HepG2 (cell line): ENCODE measurements around the gene TNFAIP3. TPM values are rescaled to one million over a fixed set of nuclear protein-coding genes. Genes with fewer than 3 reads are reported as not detected.

Experiments
- ADNP ChIP-seq: sonication (generic); formaldehyde crosslinking; IDR thresholded peaks from 2 replicates; pipeline ENCODE4 v1.4.0; 2020; ENCODE audit warnings: missing genetic modification reagents
- BRCA1 ChIP-seq: sonication (generic); formaldehyde crosslinking; IDR thresholded peaks from 2 replicates; pipeline ENCODE4 v1.4.0; 2020; ENCODE audit warnings: missing genetic modification reagents
- DNMT1 ChIP-seq: sonication (generic); formaldehyde crosslinking; IDR thresholded peaks from 2 replicates; pipeline ENCODE4 v1.5.1; 2020; ENCODE audit warnings: mild to moderate bottlenecking, missing genetic modification reagents
- FOSL1 ChIP-seq: sonication (generic); formaldehyde crosslinking; IDR thresholded peaks from 2 replicates; pipeline ENCODE4 v1.9.0; 2021; ENCODE audit warnings: missing genetic modification reagents, borderline replicate concordance
- FOXM1 ChIP-seq: sonication (generic); formaldehyde crosslinking; IDR thresholded peaks from 2 replicates; pipeline ENCODE4 v1.5.0; 2020; ENCODE audit warnings: missing genetic modification reagents
- SP2 ChIP-seq: sonication (generic); formaldehyde crosslinking; IDR thresholded peaks from 2 replicates; pipeline ENCODE4 v1.5.1; 2020; ENCODE audit warnings: mild to moderate bottlenecking, missing genetic modification reagents
- TAF1 ChIP-seq: sonication (generic); formaldehyde crosslinking; IDR thresholded peaks from 2 replicates; pipeline ENCODE4 v1.4.0; 2020; ENCODE audit warnings: missing genetic modification reagents
- ZBTB20 ChIP-seq: sonication (generic); formaldehyde crosslinking; IDR thresholded peaks from 2 replicates; pipeline ENCODE4 v1.8.1; 2023; ENCODE audit warnings: missing genetic modification reagents, low read depth, mild to moderate bottlenecking, borderline replicate concordance
- ZC3H13 ChIP-seq: sonication (generic); formaldehyde crosslinking; IDR thresholded peaks from 2 replicates; pipeline ENCODE4 v1.8.1; 2023; ENCODE audit warnings: mild to moderate bottlenecking, missing genetic modification reagents, moderate library complexity
- ZFP62 ChIP-seq: sonication (generic); formaldehyde crosslinking; IDR thresholded peaks from 2 replicates; pipeline ENCODE4 v1.4.0; 2020; ENCODE audit warnings: missing genetic modification reagents
- ZKSCAN1 ChIP-seq: fragments of 150-350 bp; IDR thresholded peaks from 2 replicates; pipeline ENCODE4 v1.6.1; 2014; ENCODE audit warnings: low read length
- ZNF20 ChIP-seq: sonication (generic); formaldehyde crosslinking; IDR thresholded peaks from 2 replicates; pipeline ENCODE4 v1.4.0; 2020; ENCODE audit warnings: mild to moderate bottlenecking, moderate library complexity, missing genetic modification reagents
- ZNF292 ChIP-seq: sonication (generic); formaldehyde crosslinking; IDR thresholded peaks from 2 replicates; pipeline ENCODE4 v1.8.1; 2022; ENCODE audit warnings: mild to moderate bottlenecking, low read depth, missing genetic modification reagents, borderline replicate concordance
- ZNF816 ChIP-seq: sonication (generic); formaldehyde crosslinking; IDR thresholded peaks from 2 replicates; pipeline ENCODE4 v1.8.0; 2022; ENCODE audit warnings: missing genetic modification reagents, mild to moderate bottlenecking, borderline replicate concordance
- polyA plus RNA-seq, 8 experiments: library from polyadenylated mRNA; depleted of rRNA in 3 of 8; stranded (reverse) in 7 of 8; unstranded in 1 of 8; fragments of >200 nt; fragmentation: Illumina TruSeq in 4 of 8; extraction: Trizol in 4 of 8; gene quantifications; 2 replicates each; pipeline versions ENCODE4 v1.2.1 to v1.2.3, GENCODE V29; 2011 to 2016; ENCODE audit warnings: low read depth in 4 of 8, missing spikeins in 1 of 8, mixed read lengths in 1 of 8; ENCODE audit not compliant: insufficient read depth in 1 of 8
- total RNA-seq, 5 experiments: library from RNA; depleted of rRNA; stranded (reverse); fragments of >200 nt; fragmentation: Illumina TruSeq; extraction: Trizol; gene quantifications; 2 replicates each; pipeline ENCODE4 v1.2.3, GENCODE V29; 2016; ENCODE audit warnings: low read depth in 1 of 5
- TF ChIP-seq, protein P1 (sequence below): sonication (generic); formaldehyde crosslinking; IDR thresholded peaks from 2 replicates; pipeline ENCODE4 v1.5.1; 2020; ENCODE audit warnings: mild to moderate bottlenecking, missing genetic modification reagents
- TF ChIP-seq, protein P2 (sequence below): sonication (generic); formaldehyde crosslinking; IDR thresholded peaks from 2 replicates; pipeline ENCODE4 v1.9.0; 2022; ENCODE audit warnings: missing genetic modification reagents, mild to moderate bottlenecking, borderline replicate concordance
- TF ChIP-seq, protein P3 (sequence below): sonication (generic); formaldehyde crosslinking; IDR thresholded peaks from 2 replicates; pipeline ENCODE4 v1.4.0; 2020; ENCODE audit warnings: mild to moderate bottlenecking, missing genetic modification reagents
- TF ChIP-seq, protein P4 (sequence below): fragments of 450-650 bp; IDR thresholded peaks from 2 replicates; pipeline ENCODE4 v1.6.1; 2017

Gene TNFAIP3
- total and polyA plus RNA-seq, 2 of the 13 experiments (the other 11 are each of a cell fraction or from before 2014, with no cell fraction given), result 28.2 to 47.1 TPM

DNA sequence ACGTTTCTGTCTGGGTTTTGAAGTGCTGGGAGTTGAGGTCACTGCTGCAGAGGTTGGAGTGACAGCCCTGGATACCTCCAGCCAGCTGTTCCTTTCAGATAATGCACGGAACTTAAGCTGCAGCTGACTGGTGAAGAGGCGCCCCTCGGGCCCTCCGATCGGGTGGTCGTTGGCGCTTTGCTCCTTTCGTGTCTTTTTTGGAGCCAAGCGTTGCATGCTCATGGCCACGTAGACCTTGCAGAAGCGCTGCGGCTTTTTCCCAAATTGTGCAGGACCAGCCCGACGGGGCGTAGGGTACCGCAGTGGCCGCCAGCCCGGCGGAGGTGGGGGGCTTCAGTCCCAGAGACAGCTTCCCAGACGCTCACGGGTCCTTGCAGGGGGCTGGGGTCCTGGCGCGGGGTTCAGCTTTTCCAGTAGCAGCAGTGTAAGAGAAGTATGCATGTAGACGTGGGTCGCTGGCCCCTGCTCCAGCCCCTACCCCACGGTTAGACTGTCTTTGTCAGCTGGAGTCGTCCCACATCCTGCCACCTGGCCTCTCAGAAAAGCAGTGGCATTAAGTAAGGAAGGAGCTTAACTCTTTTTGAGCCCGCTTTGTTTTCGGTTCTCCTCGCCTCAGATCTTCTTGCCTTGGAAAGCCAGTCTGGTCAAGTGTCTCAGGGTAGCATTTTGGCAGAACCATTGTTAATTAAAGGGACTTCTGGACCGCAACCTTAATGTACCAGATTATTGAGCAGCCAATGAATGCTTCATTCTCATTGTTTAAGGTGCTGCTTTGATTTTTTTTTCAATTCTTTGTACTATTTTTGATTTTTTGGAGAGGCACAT, 838 bp downstream of the TNFAIP3 start (continued):
- no peak for TF ChIP-seq ZFP62 (CRISPR knock-in tag)
- TF ChIP-seq, protein P1, sequence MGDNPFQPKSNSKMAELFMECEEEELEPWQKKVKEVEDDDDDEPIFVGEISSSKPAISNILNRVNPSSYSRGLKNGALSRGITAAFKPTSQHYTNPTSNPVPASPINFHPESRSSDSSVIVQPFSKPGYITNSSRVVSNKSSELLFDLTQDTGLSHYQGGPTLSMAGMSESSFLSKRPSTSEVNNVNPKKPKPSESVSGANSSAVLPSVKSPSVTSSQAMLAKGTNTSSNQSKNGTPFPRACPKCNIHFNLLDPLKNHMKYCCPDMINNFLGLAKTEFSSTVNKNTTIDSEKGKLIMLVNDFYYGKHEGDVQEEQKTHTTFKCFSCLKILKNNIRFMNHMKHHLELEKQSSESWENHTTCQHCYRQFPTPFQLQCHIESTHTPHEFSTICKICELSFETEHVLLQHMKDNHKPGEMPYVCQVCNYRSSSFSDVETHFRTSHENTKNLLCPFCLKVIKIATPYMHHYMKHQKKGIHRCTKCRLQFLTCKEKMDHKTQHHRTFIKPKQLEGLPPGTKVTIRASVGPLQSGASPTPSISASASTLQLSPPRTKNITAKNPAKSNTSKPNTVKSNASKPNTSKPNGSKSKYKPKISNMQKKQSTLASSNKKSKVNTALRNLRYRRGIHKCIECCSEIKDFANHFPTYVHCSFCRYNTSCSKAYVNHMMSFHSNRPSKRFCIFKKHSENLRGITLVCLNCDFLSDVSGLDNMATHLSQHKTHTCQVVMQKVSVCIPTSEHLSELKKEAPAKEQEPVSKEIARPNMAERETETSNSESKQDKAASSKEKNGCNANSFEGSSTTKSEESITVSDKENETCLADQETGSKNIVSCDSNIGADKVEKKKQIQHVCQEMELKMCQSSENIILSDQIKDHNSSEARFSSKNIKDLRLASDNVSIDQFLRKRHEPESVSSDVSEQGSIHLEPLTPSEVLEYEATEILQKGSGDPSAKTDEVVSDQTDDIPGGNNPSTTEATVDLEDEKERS (CRISPR knock-in tag), result no peak; the same call in 1 of the 2 replicates
- peak; percentile 5; the same call in 1 of the 2 replicates for TF ChIP-seq TAF1
- no peak for TF ChIP-seq SP2 (CRISPR knock-in tag)
- 0 out of 2 replicates have a peak, but pooled peaks have one; percentile 14 for TF ChIP-seq ZNF292
- no peak; the same call in 1 of the 2 replicates for TF ChIP-seq ZNF20 (CRISPR knock-in tag)
- TF ChIP-seq FOSL1 (CRISPR knock-in tag), result peak; percentile 39; the same call in 1 of the 2 replicates
- TF ChIP-seq ZKSCAN1, result no peak
- TF ChIP-seq, protein P2, sequence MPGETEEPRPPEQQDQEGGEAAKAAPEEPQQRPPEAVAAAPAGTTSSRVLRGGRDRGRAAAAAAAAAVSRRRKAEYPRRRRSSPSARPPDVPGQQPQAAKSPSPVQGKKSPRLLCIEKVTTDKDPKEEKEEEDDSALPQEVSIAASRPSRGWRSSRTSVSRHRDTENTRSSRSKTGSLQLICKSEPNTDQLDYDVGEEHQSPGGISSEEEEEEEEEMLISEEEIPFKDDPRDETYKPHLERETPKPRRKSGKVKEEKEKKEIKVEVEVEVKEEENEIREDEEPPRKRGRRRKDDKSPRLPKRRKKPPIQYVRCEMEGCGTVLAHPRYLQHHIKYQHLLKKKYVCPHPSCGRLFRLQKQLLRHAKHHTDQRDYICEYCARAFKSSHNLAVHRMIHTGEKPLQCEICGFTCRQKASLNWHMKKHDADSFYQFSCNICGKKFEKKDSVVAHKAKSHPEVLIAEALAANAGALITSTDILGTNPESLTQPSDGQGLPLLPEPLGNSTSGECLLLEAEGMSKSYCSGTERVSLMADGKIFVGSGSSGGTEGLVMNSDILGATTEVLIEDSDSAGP (CRISPR knock-in tag), result peak; percentile 13; the same call in 1 of the 2 replicates
- TF ChIP-seq, protein P3, sequence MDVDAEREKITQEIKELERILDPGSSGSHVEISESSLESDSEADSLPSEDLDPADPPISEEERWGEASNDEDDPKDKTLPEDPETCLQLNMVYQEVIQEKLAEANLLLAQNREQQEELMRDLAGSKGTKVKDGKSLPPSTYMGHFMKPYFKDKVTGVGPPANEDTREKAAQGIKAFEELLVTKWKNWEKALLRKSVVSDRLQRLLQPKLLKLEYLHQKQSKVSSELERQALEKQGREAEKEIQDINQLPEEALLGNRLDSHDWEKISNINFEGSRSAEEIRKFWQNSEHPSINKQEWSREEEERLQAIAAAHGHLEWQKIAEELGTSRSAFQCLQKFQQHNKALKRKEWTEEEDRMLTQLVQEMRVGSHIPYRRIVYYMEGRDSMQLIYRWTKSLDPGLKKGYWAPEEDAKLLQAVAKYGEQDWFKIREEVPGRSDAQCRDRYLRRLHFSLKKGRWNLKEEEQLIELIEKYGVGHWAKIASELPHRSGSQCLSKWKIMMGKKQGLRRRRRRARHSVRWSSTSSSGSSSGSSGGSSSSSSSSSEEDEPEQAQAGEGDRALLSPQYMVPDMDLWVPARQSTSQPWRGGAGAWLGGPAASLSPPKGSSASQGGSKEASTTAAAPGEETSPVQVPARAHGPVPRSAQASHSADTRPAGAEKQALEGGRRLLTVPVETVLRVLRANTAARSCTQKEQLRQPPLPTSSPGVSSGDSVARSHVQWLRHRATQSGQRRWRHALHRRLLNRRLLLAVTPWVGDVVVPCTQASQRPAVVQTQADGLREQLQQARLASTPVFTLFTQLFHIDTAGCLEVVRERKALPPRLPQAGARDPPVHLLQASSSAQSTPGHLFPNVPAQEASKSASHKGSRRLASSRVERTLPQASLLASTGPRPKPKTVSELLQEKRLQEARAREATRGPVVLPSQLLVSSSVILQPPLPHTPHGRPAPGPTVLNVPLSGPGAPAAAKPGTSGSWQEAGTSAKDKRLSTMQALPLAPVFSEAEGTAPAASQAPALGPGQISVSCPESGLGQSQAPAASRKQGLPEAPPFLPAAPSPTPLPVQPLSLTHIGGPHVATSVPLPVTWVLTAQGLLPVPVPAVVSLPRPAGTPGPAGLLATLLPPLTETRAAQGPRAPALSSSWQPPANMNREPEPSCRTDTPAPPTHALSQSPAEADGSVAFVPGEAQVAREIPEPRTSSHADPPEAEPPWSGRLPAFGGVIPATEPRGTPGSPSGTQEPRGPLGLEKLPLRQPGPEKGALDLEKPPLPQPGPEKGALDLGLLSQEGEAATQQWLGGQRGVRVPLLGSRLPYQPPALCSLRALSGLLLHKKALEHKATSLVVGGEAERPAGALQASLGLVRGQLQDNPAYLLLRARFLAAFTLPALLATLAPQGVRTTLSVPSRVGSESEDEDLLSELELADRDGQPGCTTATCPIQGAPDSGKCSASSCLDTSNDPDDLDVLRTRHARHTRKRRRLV, result peak; percentile 81; the same call in 1 of the 2 replicates
- TF ChIP-seq ZBTB20 (CRISPR knock-in tag), result no peak
- TF ChIP-seq, protein P4, sequence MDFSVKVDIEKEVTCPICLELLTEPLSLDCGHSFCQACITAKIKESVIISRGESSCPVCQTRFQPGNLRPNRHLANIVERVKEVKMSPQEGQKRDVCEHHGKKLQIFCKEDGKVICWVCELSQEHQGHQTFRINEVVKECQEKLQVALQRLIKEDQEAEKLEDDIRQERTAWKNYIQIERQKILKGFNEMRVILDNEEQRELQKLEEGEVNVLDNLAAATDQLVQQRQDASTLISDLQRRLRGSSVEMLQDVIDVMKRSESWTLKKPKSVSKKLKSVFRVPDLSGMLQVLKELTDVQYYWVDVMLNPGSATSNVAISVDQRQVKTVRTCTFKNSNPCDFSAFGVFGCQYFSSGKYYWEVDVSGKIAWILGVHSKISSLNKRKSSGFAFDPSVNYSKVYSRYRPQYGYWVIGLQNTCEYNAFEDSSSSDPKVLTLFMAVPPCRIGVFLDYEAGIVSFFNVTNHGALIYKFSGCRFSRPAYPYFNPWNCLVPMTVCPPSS, result no peak
- no peak for TF ChIP-seq ZC3H13 (CRISPR knock-in tag)
- 0 out of 2 replicates have a peak, but pooled peaks have one; percentile 20 for TF ChIP-seq FOXM1 (CRISPR knock-in tag)
- TF ChIP-seq BRCA1 (CRISPR knock-in tag), result no peak; the same call in 1 of the 2 replicates
- TF ChIP-seq ZNF816 (CRISPR knock-in tag), result peak; percentile 62
- TF ChIP-seq DNMT1 (CRISPR knock-in tag), result no peak
- TF ChIP-seq ADNP (CRISPR knock-in tag), result no peak
